Glutamatergic neuron (in vitro differentiated cells): Measurements from ENCODE around the gene ACBD4. TPM values are rescaled to one million over a fixed set of nuclear protein-coding genes. Genes with fewer than 3 reads are reported as not detected.
A peak's percentile ranks its signal among the peaks of the same experiment; 100 is the strongest.

ENCODE experiments used
- DNase-seq: peaks from one replicate; pipeline ENCODE4 v3.0.0; 2022
- H3K27ac Mint-ChIP-seq: one replicate; pipeline ENCODE4 v1.8.0; 2020; ENCODE audit warnings: mild to moderate bottlenecking, mixed read lengths, inconsistent platforms; ENCODE audit not compliant: unreplicated experiment
- H3K27me3 Mint-ChIP-seq: one replicate; pipeline ENCODE4 v1.8.0; 2020; ENCODE audit warnings: mild to moderate bottlenecking, moderate library complexity, mixed read lengths, inconsistent platforms; ENCODE audit not compliant: unreplicated experiment
- H3K36me3 Mint-ChIP-seq: one replicate; pipeline ENCODE4 v1.8.0; 2020; ENCODE audit warnings: mild to moderate bottlenecking, mixed read lengths, inconsistent platforms; ENCODE audit not compliant: unreplicated experiment
- H3K4me1 Mint-ChIP-seq: one replicate; pipeline ENCODE4 v1.8.0; 2020; ENCODE audit warnings: mild to moderate bottlenecking, low read depth, mixed read lengths, inconsistent platforms; ENCODE audit not compliant: unreplicated experiment
- H3K4me3 Mint-ChIP-seq: one replicate; pipeline ENCODE4 v1.8.0; 2020; ENCODE audit warnings: mild to moderate bottlenecking, mixed read lengths, inconsistent platforms; ENCODE audit not compliant: unreplicated experiment
- H3K9me3 Mint-ChIP-seq: one replicate; pipeline ENCODE4 v1.8.0; 2020; ENCODE audit warnings: mild to moderate bottlenecking, moderate library complexity, mixed read lengths, inconsistent platforms; ENCODE audit not compliant: unreplicated experiment
- CTCF ChIP-seq: fragments of 200-600 bp; sonication (generic); IDR thresholded peaks from one replicate; pipeline ENCODE4 v1.5.0; 2021; ENCODE audit not compliant: partially characterized antibody, unreplicated experiment
- long read RNA-seq: library from polyadenylated mRNA; unstranded; transcript quantifications from one replicate; pipeline ENCODE4 v2.0.0, GENCODE V29; 2020; ENCODE audit not compliant: unreplicated experiment
- total RNA-seq: library from RNA; stranded (reverse); fragmentation: NEBNext Ultra II Directional; extraction: Animal tissue kit (Norgen Biotek cat#: 25700); gene quantifications from one replicate; pipeline ENCODE4 v1.2.1, GENCODE V29; 2021; ENCODE audit not compliant: unreplicated experiment

Gene ACBD4
- 3.7 TPM for total RNA-seq
- long read RNA-seq, result 0 reads

GRCh38 chr17:45135192-45135977 lies at the start of gene ACBD4:
ACBD4 (plus strand) TSS chr17:45135687; CDS start chr17:45136145, 458 bp downstream.
- peak; percentile 96 for DNase-seq
- peak; percentile 100 for TF ChIP-seq CTCF
- no peaks in the 10 kb centered on the region for H3K36me3 Mint-ChIP-seq
- H3K27me3 Mint-ChIP-seq, result peaks cover 4% of the 10 kb centered on the region
- H3K4me1 Mint-ChIP-seq, result peaks cover 4% of the 10 kb centered on the region
- no peak within 1 kb of the TSS for H3K27ac Mint-ChIP-seq
- peak within 1 kb of the TSS; percentile 65 for H3K4me3 Mint-ChIP-seq
- peaks cover 4% of the 10 kb centered on the region for H3K9me3 Mint-ChIP-seq

- H3K27me3 Mint-ChIP-seq, result no peaks in the 10 kb centered on the region
- H3K4me1 Mint-ChIP-seq, result no peaks in the 10 kb centered on the region
- TF ChIP-seq CTCF, result no peak
- no peak overlapping the region for H3K27ac Mint-ChIP-seq
- no peaks in the 10 kb centered on the region for H3K9me3 Mint-ChIP-seq
- H3K36me3 Mint-ChIP-seq, result no peaks in the 10 kb centered on the region
- DNase-seq, result no peak
- H3K4me3 Mint-ChIP-seq, result no peak overlapping the region
Measured at GRCh38 chr17:45086391-45086790, 49.1 kb upstream of the ACBD4 start.

- no peak for DNase-seq
- no peak for TF ChIP-seq CTCF
- H3K27ac Mint-ChIP-seq, result no peak overlapping the region
- H3K36me3 Mint-ChIP-seq, result no peaks in the 10 kb centered on the region
- no peaks in the 10 kb centered on the region for H3K27me3 Mint-ChIP-seq
- no peak overlapping the region for H3K4me3 Mint-ChIP-seq
- H3K9me3 Mint-ChIP-seq, result no peaks in the 10 kb centered on the region
- H3K4me1 Mint-ChIP-seq, result no peaks in the 10 kb centered on the region
Measured at GRCh38 chr17:45086865-45087503, 48.5 kb upstream of the ACBD4 start.

GRCh38 chr17:45087504-45087975 lies 47.9 kb upstream of the ACBD4 start:
- Mint-ChIP-seq H3K27ac (no peak overlapping the region), H3K9me3 (no peaks in the 10 kb centered on the region), H3K36me3 (no peaks in the 10 kb centered on the region), H3K4me3 (no peak overlapping the region), H3K4me1 (no peaks in the 10 kb centered on the region), H3K27me3 (no peaks in the 10 kb centered on the region)
- no peak for TF ChIP-seq CTCF
- DNase-seq, result no peak

GRCh38 chr17:45087978-45088377 lies 47.5 kb upstream of the ACBD4 start:
- H3K36me3 Mint-ChIP-seq, result no peaks in the 10 kb centered on the region
- no peaks in the 10 kb centered on the region for H3K4me1 Mint-ChIP-seq

More at GRCh38 chr17:45087978-45088377, 47.5 kb upstream of the ACBD4 start:
- Mint-ChIP-seq H3K27me3 (no peaks in the 10 kb centered on the region), H3K27ac (no peak overlapping the region), H3K4me3 (no peak overlapping the region), H3K9me3 (no peaks in the 10 kb centered on the region)
- TF ChIP-seq CTCF, result no peak
- DNase-seq, result no peak
